HepG2 (cell line): Measurements from ENCODE around the gene ZNF467.

Source experiments
- CEBPB ChIP-seq: IDR thresholded peaks from 2 replicates; pipeline ENCODE4 v1.6.1; 2011; ENCODE audit warnings: low read depth, low read length, improper control_type of control experiment, borderline replicate concordance
- CTCF ChIP-seq: sonication (generic); formaldehyde crosslinking; IDR thresholded peaks from 2 replicates; pipeline ENCODE4 v1.5.0; 2020; ENCODE audit warnings: mild to moderate bottlenecking, missing genetic modification reagents, moderate library complexity
- FOXK2 ChIP-seq: fragments of 450-650 bp; IDR thresholded peaks from 2 replicates; pipeline ENCODE4 v1.6.1; 2016
- FOXP4 ChIP-seq: sonication (generic); formaldehyde crosslinking; IDR thresholded peaks from 2 replicates; pipeline ENCODE4 v1.4.0; 2020; ENCODE audit warnings: missing genetic modification reagents
- HBP1 ChIP-seq: IDR thresholded peaks from 2 replicates; pipeline ENCODE4 v1.6.1; 2016; ENCODE audit warnings: low read depth, control low read depth
- NCOR1 ChIP-seq: fragments of 200-600 bp; sonication (generic); IDR thresholded peaks from 2 replicates; pipeline ENCODE4 v1.7.0; 2017; ENCODE audit warnings: antibody characterized with exemption, low read length, borderline replicate concordance
- PBX3 ChIP-seq: sonication (generic); formaldehyde crosslinking; IDR thresholded peaks from 2 replicates; pipeline ENCODE4 v1.8.1; 2023; ENCODE audit warnings: missing genetic modification reagents, inconsistent platforms, borderline replicate concordance
- PCBP1 ChIP-seq: fragments of 200-400 bp; formaldehyde crosslinking; IDR thresholded peaks from 2 replicates; pipeline ENCODE4 v1.6.1; 2017; ENCODE audit warnings: mild to moderate bottlenecking, low read depth, low read length, borderline replicate concordance
- PHF8 ChIP-seq: sonication (generic); formaldehyde crosslinking; IDR thresholded peaks from 2 replicates; pipeline ENCODE4 v1.5.0; 2020; ENCODE audit warnings: missing genetic modification reagents
- SP2 ChIP-seq: sonication (generic); formaldehyde crosslinking; IDR thresholded peaks from 2 replicates; pipeline ENCODE4 v1.5.1; 2020; ENCODE audit warnings: mild to moderate bottlenecking, missing genetic modification reagents
- YY1 ChIP-seq: IDR thresholded peaks from 2 replicates; pipeline ENCODE4 v1.6.1; 2011; ENCODE audit warnings: low read length, low read depth, moderate library complexity, mild to moderate bottlenecking; ENCODE audit not compliant: insufficient read depth, insufficient replicate concordance
- ZNF274 ChIP-seq: sonication (generic); formaldehyde crosslinking; IDR thresholded peaks from 2 replicates; pipeline ENCODE4 v1.5.1; 2020; ENCODE audit warnings: mild to moderate bottlenecking, missing genetic modification reagents
- ZNF335 ChIP-seq: sonication (generic); formaldehyde crosslinking; IDR thresholded peaks from 2 replicates; pipeline ENCODE4 v1.4.0; 2020; ENCODE audit warnings: missing genetic modification reagents
- ZNF766 ChIP-seq: sonication (generic); formaldehyde crosslinking; IDR thresholded peaks from 2 replicates; pipeline ENCODE4 v1.5.0; 2020; ENCODE audit warnings: missing genetic modification reagents, borderline replicate concordance

DNA sequence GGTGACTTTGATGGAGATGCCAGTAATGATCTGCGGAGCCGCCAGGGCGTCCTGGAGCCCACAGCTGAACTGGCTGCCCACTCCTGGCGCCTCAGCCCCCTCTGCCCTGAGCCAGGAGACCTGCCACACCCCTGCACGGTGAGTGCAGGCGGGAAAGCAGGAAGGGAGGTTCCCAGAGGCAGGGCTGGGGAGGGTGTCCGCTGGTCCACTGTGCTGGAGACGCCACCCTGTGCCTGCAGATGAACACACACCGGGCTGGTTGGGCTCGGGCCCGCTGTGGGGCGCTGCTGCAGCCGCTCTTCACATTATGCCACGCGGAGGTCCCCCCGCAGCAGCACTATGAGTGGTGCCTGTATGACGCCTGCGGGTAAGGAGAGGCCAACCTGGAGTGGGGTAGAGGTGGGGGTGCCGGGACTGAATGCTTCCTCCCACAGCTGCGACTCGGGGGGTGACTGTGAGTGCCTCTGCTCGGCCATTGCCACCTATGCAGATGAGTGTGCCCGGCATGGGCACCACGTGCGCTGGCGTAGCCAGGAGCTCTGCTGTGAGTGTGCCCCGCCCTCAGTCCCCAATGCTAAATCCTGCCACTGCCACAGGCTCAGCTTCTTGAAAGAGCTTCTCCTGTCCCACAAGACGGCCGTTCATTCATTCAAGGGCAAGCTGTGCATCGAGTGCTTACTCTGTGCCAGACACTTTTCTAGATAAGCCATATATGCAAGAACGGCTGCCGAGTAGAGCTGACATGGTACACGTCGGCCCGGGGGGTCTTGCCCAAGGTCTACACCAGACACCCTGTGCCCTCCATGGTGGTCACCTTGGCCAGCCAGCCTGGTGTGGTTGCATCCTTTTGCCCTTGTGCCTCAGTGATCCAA, 14.3 kb upstream of the ZNF467 start:
- TF ChIP-seq PCBP1 (no peak), ZNF335 (CRISPR knock-in tag) (no peak), CEBPB (no peak), FOXK2 (no peak), HBP1 (CRISPR knock-in tag) (no peak), ZNF766 (no peak), PBX3 (no peak), NCOR1 (no peak), YY1 (no peak), ZNF274 (CRISPR knock-in tag) (no peak), CTCF (CRISPR knock-in tag) (peak; percentile 47), FOXP4 (no peak), SP2 (CRISPR knock-in tag) (no peak), PHF8 (no peak)
